Measurements from ENCODE around the gene C14orf132.

- TF ChIP-seq CTCF (IDR thresholded peaks at IDR 0.05 in 2 of 3, conservative IDR thresholded peaks at IDR 0.05 in 1 of 3; ENCODE audit: control insufficient read depth in 2 of 3, extremely low read depth in 1 of 3, insufficient read depth in 1 of 3, low read depth in 3 of 3, low read length in 3 of 3) (peak; percentile 78 to 80 (median 79)), HCFC1 (IDR thresholded peaks at IDR 0.05; ENCODE audit: low read length) (no peak), REST (IDR thresholded peaks at IDR 0.05; ENCODE audit: low read depth, low read length) (no peak), RCOR1 (conservative IDR thresholded peaks at IDR 0.05; ENCODE audit: low read depth, low read length) (no peak)
These were observed 45.2 kb upstream of the C14orf132 start for GRCh38 chr14:95993768-95994592.
